GM18511 (cell line): Measurements from ENCODE around the gene NR4A1.

Experiments used
- ATAC-seq: cut with Tn5 transposase; IDR thresholded peaks from one replicate; pipeline ENCODE4 v1.9.1; 2021; ENCODE audit warnings: mild to moderate bottlenecking, moderate library complexity; ENCODE audit not compliant: unreplicated experiment

NR4A1 gene

DNA sequence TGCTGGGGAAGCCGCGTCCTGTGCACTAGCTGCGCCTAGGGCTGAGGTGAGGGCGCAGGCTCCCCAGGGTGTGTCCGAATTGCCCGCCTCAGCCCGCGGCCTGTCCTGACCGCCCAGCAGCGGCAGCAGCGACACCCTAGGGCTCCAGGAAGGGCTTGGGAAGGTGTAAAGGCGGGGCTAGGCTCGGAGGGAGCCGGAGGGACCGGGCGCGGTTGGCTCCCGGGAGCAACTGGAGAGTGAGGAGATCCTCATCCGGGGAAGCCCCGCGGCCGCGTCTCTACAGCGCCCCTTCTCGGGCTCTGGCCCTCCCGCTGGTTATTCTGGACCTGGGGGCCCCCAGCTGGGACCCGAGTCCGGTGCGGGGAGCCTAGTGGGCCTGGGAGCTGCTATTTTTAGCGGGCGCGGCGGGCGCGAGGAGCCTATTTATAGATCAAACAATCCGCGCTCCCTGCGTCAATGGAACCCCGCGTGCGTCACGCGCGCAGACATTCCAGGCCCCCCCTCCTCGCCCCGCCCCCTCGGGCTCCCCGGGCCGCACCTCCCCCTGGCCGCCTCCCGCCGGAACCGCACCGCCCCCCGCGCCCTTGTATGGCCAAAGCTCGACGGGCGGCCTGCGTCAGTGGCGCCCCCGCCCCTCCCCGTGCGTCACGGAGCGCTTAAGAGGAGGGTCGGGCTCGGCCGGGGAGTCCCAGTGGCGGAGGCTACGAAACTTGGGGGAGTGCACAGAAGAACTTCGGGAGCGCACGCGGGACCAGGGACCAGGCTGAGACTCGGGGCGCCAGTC is at the start of gene NR4A1:
TSS of gene NR4A1 (plus strand) at position 685 of the 784 bp plus-strand sequence. CDS start 2,887 bp downstream, outside the sequence.
- peak; percentile 85 for ATAC-seq

GRCh38 chr12:52003016-52003550 is 48.2 kb upstream of the NR4A1 start:
- no peak for ATAC-seq

DNA sequence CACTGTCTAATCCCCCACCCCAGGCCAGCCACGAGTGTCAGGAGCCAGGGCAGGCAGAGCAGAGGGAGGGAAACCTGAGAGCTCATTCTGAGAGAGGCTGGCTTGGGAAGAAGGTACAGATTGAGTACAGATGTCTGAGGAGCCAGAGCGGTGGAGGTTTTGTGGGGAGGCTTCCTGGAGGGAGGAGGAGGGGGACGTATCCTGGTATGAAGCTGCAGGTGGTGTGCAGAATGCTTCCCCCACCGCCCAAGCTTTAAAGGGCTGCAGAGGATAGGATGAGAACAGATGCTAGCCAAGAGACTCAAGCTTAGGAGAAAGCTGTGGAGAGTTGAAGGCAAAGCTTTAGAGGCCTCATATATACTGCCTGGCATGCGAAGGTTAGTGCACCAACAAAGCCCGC is 47.7 kb upstream of the NR4A1 start:
- ATAC-seq, result no peak

DNA sequence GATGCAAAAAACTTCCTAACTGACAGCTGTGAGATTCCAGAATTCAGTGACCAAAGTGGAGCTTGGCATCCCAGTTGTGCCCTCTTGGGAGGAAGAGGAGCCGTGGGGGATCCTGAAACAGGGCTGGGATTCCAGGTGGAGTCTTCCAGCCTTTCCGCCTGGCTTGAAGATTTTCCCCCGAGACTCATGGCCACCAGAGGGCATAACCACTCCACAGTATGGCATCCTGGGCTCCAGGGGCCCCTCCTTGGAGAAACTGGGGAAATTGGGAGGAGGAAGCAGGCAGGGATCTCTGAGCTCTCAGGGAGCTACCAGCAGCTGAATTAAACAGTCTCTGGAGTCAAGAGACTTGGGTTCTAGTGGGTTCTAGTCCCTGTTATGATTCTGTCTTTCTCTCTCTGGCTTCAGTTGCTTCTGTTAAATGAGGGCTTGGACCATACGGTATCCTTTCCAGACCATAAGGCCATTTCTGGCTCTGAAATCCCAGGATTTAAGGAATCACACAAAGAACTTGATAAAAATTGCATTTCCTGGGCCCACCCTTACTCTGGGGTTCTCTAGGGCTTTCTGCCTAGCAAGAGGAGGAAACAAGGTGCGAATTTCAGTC is 47.1 kb upstream of the NR4A1 start:
- ATAC-seq, result no peak

DNA sequence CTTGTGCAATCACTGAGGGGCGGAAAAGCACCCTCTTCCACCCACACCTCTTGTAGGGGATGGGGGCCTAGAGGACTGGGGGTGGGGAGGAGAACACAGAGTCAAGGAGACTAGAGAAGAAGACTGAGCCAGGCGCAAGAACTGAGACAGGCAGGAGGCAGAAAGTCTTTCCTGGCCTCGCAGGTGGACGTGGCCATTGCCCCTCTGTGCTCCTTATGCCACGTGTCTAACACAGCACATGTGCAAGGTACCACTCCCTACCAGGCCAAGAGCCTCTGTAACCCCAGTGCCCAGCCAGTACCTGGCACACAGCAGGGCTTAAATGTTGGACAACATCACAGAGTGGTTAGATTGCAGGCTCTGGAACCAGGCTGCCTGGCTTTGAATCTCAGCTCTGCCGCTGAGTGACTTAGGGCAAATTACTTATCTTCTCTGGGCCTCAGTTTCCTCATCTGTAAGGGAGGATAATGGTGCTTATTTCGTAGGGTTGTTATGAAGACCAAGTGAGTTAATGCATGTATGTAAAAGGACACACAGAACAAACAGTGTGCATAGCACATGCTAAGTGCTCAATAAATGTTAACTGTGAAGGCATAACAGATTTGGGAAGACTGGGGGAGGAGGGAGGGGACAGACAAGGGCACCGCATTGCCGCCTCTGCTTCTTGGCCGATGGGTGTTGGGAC is 45.9 kb upstream of the NR4A1 start:
- ATAC-seq, result no peak

- peak; percentile 78 for ATAC-seq
Observed at GRCh38 chr12:52005903-52006703, 45.1 kb upstream of the NR4A1 start.

DNA sequence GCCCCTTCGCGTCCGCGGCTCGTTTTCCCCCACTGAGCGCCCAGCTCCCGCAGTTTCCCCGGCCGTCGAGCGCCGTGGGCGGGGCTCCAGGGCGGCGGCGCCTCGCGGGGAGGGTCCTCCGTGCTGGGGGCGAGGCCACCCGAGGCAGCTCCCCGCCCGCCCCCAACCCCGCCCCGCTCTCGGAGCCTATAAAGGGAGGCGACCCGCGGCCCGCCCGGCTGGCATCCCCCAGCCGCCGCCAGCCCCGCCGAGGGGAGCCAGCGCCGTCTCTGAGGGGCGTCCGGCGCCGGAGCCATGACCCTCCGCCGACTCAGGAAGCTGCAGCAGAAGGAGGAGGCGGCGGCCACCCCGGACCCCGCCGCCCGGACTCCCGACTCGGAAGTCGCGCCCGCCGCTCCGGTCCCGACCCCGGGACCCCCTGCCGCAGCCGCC is 44.5 kb upstream of the NR4A1 start, which contains the start of gene TAMALIN:
TSS of gene TAMALIN (plus strand) at position 221 of the 432 bp plus-strand sequence. CDS start at position 295, 74 bp downstream.
- no peak for ATAC-seq

- ATAC-seq, result no peak
Observed at GRCh38 chr12:52007158-52007921, 43.9 kb upstream of the NR4A1 start.

DNA sequence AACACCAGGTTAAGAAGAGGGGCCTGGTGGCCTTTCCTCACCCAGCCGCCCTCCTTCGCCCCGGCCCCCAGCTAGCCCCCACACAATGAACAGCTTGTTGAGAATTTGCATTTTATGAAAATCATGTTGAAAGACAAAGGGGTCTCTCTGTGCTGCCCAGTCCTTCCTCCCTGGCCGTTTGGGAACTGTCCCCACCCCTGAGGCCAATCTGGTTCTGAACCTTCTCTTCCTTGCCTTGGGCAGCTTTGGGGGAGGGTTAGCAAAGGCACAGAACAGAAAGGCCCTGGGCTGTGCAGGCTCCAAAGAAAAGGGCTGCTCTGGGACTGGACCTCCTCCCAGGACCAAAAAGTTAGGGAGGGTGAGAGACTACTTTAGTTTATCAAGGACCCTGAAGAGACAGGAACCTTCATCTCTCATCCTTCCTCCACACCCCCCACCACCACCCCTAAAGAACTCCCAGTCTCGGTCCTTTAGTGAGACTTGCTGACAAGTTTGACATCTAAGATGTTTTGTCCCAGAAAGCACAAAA is 43.2 kb upstream of the NR4A1 start:
- no peak for ATAC-seq

- no peak for ATAC-seq
Observed at GRCh38 chr12:52009081-52009751, 42.0 kb upstream of the NR4A1 start.

- no peak for ATAC-seq
Observed at GRCh38 chr12:52010152-52010622, 41.1 kb upstream of the NR4A1 start.

DNA sequence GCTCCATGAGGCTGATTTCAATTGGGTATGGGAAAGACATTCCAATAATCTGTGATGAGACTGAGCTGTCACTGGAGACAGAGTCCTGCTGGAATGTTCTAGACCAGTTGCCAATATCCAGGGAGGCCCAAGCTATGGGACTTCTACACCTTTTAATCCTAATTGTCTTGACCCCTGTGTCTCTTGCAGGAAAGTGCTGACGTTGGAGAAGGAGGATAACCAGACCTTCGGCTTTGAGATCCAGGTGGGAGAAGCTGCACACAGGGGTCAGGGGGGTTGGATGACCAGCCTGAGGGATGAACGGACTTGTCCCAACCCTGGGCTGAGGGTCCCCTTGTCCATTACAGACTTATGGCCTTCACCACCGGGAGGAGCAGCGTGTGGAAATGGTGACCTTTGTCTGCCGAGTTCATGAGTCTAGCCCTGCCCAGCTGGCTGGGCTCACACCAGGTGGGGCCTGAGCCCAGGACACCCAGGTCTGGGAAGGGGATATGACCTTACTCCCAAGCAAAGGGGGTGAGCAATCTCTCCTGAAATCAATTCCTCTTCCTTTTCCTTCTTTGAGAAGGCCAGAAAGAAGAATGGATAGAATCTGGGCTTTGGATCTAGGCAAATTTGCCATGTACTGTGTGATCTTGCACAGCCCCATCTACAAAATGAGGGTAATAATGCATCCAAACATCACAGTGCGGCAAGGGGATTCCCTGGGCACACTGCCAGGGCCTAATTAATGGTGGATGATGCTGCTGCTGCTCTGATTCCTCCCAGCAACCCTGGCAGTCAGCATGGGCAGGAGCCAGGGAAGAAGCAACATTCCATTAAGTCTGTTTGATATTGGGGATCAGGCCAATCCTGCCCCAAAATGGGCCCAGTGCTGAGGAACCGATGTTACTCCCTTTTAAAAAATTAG is 40.3 kb upstream of the NR4A1 start:
- no peak for ATAC-seq

- no peak for ATAC-seq
Observed at GRCh38 chr12:52011602-52012214, 39.5 kb upstream of the NR4A1 start.

DNA sequence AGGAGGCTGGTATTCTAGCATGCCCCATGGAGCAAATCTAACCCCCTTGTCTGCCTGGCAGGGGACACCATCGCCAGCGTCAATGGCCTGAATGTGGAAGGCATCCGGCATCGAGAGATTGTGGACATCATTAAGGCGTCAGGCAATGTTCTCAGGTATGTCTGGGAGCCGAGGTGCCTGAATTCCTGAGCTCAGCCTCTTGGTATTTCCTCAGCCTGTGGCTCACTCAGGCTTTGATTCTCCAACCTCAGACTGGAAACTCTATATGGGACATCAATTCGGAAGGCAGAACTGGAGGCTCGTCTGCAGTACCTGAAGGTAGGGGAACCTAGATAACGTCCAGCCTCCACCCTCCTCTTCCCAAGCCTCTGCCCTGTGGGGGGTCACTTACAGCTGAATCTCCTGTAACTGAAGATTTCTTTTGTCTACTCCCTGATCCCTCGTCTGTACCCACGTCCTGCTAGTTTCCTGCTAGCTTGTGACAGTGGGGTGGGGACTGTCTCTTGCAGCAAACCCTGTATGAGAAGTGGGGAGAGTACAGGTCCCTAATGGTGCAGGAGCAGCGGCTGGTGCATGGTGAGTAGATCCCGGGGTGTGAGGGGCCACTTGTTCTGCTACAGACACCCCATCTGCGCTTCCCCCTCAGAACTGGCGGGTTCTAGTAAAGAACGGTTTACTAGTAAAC is 37.5 kb upstream of the NR4A1 start:
- no peak for ATAC-seq

DNA sequence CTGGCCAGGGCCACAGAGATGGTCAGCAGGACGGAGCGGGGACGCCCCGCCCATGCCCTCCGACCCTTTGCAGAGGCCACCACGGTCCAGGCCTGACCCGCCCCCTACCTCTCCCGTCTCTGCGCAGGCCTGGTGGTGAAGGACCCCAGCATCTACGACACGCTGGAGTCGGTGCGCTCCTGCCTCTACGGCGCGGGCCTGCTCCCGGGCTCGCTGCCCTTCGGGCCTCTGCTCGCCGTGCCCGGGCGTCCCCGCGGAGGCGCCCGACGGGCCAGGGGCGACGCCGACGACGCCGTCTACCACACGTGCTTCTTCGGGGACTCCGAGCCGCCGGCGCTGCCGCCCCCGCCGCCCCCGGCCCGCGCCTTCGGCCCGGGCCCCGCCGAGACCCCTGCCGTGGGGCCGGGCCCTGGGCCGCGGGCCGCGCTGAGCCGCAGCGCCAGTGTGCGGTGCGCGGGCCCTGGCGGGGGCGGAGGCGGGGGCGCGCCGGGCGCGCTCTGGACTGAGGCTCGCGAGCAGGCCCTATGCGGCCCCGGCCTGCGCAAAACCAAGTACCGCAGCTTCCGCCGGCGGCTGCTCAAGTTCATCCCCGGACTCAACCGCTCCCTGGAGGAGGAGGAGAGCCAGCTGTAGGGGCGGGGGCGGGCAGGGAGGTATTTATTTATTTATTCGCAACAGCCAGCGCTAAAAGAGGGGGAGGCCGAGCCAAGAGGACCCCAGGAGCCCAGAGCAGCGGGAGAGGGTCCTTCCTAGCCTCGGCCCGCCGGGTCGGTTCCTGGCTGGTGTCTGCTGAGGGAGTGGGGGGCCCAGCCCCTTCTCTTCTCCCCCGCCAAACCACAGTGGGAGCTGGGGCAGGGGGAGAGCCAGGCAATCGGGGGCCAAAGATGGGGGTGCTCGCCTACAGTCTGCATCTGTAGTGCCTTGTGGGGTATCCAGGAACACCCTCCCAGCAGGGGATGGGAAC is 36.4 kb upstream of the NR4A1 start:
- no peak for ATAC-seq

DNA sequence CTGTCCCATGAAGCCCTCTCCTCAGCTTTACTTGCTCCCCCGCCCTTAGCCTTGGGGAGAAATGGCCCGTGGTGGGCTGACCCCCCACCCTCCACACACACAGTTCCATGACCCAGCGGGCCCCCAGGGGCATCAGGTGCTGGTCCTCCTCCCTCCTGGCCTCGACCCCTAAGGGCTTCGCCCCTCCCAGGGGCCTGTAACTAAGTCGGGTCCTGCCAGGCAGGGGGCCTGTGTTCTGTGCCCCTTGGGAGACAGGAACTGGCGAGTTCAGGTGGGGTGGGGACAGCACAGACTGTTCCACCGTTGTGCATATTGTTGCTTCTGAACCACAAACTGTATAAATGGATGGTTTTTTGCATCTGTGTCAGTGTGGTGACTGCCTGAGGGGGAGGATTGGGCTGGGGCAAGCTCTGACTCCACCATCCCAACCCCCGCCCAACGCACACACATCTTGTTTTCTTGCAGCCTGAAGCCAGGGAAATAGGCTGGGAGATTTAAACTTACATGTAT is 35.7 kb upstream of the NR4A1 start:
- no peak for ATAC-seq
